Nucleus accumbens (tissue), 56 donors: Measurements from ENCODE around the gene LSM2.
A peak's percentile ranks its signal among the peaks of the same experiment; 100 is the strongest.
"Not testable (repeated sequence)": the region's sequence is repeated elsewhere in the genome, so short reads cannot be mapped to it uniquely, and the experiment has no call there.

Experiments used
- DNase-seq, 56 donors: peaks; one replicate each; lab custom pipeline; 2025; lab: John Stamatoyannopoulos, UW

LSM2 gene

GRCh38 chr6:31829633-31830283 is 23.0 kb upstream of the LSM2 start:
- peak in 25 of 56 donors; percentile 2 to 82 (median 28) for DNase-seq

- peak; percentile 88 to 100 (median 99) for DNase-seq
Observed at GRCh38 chr6:31827286-31828079, 20.7 kb upstream of the LSM2 start, which contains the start of gene HSPA1B. TSS of gene HSPA1B (plus strand) at chr6:31827738. CDS start at chr6:31827951, 213 bp downstream.

DNA sequence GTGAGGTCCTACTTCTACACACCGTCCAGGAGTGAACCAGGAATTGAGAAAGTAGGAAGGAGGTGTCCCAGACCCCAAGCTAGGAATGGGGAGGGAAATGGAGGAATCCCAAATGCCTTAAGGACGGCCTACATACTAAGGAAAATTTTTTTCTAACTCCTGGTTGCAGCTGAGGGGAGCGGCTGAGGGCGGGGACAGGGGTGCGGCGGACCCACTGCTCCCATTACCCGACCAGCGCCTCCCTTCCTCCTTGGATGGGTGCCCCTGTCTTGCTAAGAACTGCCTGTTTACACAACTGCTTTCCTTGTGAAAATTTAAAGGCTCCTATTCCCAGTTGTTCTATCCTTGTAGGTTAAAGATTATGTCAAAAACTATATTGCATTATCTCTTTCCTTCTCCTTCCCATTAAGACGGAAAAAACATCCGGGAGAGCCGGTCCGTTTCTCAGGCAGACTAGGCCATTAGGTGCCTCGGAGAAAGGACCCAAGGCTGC is 20.1 kb upstream of the LSM2 start:
- DNase-seq = peak in 41 of 56 donors; percentile 42 to 84 (median 72)

GRCh38 chr6:31825553-31825952 is 18.8 kb upstream of the LSM2 start:
- no peak for DNase-seq

DNA sequence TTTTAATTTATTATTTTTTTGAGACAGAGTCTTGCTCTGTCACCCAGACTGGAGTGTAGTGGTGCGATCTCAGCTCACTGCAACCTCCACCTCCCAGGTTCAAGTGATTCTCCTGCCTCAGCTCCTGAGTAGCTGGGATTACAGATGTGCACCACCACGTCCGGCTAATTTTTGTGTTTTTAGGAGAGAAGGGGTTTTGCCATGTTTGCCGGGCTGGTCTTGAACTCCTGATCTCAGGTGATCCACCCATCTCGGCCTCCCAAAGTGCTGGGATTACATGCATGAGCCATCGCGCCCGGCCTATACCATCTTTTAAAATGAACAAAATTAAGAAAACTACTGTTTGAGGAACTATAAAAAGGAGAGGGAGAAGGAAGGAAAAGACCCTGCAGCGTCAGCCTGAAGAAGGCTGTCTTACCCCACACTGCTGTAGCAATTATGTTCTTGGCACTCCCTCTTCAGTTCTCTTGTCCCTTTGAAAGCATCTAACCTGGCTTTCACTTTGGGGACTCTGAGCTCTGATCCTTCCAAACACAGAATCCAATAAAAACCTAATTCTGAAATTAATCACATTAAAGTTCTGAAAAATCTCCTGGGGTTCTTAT is 16.9 kb upstream of the LSM2 start:
- DNase-seq = peak in 1 of 56 donors; percentile 4

GRCh38 chr6:31822036-31822821 is 15.5 kb upstream of the LSM2 start:
- DNase-seq = peak in 54 of 56 donors; percentile 14 to 91 (median 72)

- DNase-seq = peak in 45 of 56 donors; percentile 5 to 83 (median 63)
Observed at GRCh38 chr6:31821301-31822035, 14.7 kb upstream of the LSM2 start.

- not testable (repeated sequence) for DNase-seq
Observed at GRCh38 chr6:31820399-31820798, 13.6 kb upstream of the LSM2 start.

DNA sequence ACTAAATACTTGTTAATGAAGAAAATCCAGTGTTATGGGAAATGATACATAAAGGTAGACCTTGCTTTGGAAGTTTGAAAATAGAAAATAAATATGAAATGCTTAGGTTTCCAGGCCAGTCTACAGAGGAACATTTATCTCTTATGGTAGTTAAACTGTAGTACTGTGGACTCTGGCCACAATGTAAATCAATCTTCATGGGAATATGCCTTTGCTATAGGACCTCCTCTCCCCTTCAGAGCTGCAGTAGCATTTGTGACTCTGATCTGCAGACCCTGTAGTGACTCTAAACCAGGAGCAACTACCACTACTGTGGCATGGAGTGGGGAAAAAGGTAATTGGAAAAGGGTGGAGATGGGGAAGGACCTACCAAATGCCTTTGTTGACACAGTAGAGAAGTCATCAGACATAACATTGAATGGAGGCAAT is 13.1 kb upstream of the LSM2 start:
- DNase-seq = no peak

DNA sequence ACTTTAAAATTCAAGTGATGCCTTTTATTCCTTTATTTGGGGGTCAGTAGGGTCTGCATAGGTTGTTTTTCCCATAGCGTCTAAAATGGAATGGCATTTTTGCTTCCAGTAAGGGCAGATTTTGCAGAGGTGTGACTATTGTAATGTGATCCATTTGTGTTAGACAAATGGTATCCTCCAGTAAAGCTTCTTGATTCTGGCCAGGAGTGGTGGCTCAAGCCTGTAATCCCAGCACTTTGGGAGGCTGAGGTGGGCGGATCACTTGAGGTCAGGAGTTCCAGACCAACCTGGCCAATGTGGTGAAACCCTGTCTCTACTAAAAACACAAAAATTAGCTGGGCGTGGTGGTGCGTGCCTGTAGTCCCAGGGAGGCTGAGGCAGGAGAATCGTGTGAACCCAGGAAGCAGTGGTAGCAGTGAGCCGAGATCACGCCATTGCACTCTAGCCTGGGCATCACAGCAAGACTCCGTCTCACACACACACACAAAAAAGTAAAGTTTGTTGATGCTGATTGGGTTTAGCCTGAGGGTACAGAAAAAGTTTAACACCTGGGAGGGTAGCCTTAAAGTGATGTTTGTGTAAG is 11.3 kb upstream of the LSM2 start:
- DNase-seq = peak in 22 of 56 donors; percentile 9 to 68 (median 38)

DNA sequence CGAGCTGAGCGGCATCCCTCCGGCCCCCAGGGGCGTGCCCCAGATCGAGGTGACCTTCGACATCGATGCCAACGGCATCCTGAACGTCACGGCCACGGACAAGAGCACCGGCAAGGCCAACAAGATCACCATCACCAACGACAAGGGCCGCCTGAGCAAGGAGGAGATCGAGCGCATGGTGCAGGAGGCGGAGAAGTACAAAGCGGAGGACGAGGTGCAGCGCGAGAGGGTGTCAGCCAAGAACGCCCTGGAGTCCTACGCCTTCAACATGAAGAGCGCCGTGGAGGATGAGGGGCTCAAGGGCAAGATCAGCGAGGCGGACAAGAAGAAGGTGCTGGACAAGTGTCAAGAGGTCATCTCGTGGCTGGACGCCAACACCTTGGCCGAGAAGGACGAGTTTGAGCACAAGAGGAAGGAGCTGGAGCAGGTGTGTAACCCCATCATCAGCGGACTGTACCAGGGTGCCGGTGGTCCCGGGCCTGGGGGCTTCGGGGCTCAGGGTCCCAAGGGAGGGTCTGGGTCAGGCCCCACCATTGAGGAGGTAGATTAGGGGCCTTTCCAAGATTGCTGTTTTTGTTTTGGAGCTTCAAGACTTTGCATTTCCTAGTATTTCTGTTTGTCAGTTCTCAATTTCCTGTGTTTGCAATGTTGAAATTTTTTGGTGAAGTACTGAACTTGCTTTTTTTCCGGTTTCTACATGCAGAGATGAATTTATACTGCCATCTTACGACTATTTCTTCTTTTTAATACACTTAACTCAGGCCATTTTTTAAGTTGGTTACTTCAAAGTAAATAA is 10.6 kb upstream of the LSM2 start:
- peak in 28 of 56 donors; percentile 13 to 84 (median 46) for DNase-seq

DNA sequence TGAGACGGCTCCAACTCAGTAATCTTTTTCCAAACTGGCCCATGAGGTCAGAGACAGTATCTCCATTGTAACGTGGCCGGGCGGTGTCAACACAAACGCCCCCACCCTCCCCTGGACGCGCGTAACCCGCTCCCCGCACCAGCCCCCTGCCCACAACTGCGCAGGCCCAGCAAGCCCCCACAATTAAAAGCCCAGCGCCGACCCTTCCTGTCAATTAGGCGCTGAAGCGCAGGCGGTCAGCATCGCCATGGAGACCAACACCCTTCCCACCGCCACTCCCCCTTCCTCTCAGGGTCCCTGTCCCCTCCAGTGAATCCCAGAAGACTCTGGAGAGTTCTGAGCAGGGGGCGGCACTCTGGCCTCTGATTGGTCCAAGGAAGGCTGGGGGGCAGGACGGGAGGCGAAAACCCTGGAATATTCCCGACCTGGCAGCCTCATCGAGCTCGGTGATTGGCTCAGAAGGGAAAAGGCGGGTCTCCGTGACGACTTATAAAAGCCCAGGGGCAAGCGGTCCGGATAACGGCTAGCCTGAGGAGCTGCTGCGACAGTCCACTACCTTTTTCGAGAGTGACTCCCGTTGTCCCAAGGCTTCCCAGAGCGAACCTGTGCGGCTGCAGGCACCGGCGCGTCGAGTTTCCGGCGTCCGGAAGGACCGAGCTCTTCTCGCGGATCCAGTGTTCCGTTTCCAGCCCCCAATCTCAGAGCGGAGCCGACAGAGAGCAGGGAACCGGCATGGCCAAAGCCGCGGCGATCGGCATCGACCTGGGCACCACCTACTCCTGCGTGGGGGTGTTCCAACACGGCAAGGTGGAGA is 8.5 kb upstream of the LSM2 start, which contains the start of the genes HSPA1A and HSPA1L:
Gene HSPA1A, plus strand, starts transcription at position 519 of the 814 bp plus-strand sequence. Its CDS starts 214 bp downstream, at position 733.
Gene HSPA1L, minus strand, starts transcription at position 259 of the 814 bp plus-strand sequence. CDS start 3,311 bp downstream, outside the sequence.
- peak; percentile 71 to 99 (median 96) for DNase-seq

DNA sequence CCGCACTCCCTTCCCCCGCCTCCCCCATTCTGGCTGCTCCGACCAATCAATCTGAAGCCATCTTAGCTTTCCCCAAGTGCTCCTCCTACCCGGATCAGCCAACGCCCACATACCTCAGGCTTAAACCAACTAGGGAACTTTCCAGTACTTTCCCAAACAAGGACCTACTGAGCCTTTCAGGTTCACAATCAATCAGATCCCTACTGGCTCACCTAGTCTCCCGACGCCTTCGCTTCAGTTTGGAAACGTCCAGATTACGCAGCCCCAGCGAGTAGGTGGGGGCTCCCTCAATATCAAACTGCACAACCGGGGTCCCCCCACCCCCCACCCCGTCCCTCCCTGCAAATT is 7.9 kb upstream of the LSM2 start:
- peak; percentile 58 to 97 (median 91) for DNase-seq

GRCh38 chr6:31813465-31813849 is 6.7 kb upstream of the LSM2 start:
- no peak for DNase-seq

GRCh38 chr6:31811645-31812044 is 4.9 kb upstream of the LSM2 start:
- no peak for DNase-seq

DNA sequence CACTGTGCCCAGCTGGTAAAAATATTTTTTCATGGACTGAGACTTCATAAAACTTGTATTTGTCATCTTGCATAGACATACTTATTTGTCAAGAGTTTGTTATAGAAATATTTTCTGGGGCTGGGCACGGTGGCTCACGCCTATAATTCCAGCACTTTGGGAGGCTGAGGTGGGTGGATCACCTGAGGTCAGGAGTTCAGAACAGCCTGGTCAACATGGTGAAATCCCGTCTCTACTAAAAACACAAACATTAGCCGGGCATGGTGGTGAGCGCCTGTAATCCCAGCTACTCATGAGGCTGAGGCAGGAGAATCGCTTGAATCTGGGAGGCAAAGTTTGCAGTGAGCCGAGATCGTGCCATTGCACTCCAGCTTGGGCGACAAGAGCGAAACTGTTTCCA is 1.8 kb upstream of the LSM2 start:
- not testable (repeated sequence) for DNase-seq

DNA sequence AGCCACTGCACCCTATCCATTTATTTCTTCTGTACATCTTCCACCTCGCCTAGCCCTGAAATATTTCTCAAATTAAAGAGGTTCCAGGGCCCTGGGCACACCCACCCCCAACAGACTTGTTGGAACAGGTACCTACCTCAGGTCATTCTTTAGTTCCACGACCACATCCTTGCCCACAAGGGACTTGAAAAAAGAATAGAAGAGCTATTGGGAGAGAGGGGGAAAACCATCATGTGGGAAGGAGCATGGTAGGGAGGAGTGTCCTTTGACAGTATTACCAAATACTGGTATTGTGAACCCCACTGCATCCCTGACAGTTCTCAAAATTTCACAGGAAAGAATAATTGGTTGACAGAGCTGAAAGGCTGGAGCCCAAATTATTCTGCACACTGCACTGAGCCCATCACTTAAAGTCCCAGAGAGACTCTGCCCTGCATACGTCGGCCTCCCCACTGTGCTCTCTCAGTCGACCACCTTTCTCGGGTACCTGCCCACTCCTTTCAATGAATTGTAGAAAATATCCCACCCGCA is 762 bp downstream of the LSM2 start:
- DNase-seq = no peak
